ENCODE measurements around the gene RAD51B. TPM values are rescaled to one million over a fixed set of nuclear protein-coding genes. Genes with fewer than 3 reads are reported as not detected.

RAD51B gene
- total and polyA plus RNA-seq, 2 of the 13 experiments (the other 11 are each of a cell fraction or from before 2014, with no cell fraction given): 7.0 to 9.5 TPM

- no peak overlapping the region; the same call in 1 of the 2 replicates for H3K9ac ChIP-seq (ENCODE audit: insufficient read depth, low read depth, low read length)
- no peaks in the 10 kb centered on the region for H4K20me1 ChIP-seq (ENCODE audit: insufficient read depth, low read length)
- DNase-seq (ENCODE audit: low spot score): peak; percentile 26
- no peaks in the 10 kb centered on the region for H3K9me3 ChIP-seq (ENCODE audit: low read length)
- no peak overlapping the region for H2AFZ ChIP-seq (ENCODE audit: low read length)
- intact Hi-C loops (cut with micrococcal nuclease; ENCODE audit: unreplicated experiment): loop anchor here (10.0 kb wide), 1 partner anchor 411 kb away; no protein-coding TSS in a partner anchor
- no peaks in the 10 kb centered on the region for H3K79me2 ChIP-seq (ENCODE audit: insufficient read depth, low read length)
- 40% methylated on average over 1 of the region's 1 CpG for WGBS (ENCODE audit: low lambda C conversion rate)
- H3K4me1 ChIP-seq (ENCODE audit: insufficient read depth, low read length): peaks cover 60% of the 10 kb centered on the region
- ATAC-seq: peak; percentile 72
- no peak overlapping the region for H3K27ac ChIP-seq (ENCODE audit: extremely low read length, insufficient read depth, low read length)
- peak overlapping the region; percentile 67 for H3K4me2 ChIP-seq (ENCODE audit: low read depth, low read length)
- peak overlapping the region in 2 of 3 experiments; percentile 10 to 53; a peak in 1 of 6 replicates for H3K4me3 ChIP-seq (replicated peaks in 1 of 3; ENCODE audit: insufficient read depth in 1 of 3, low read depth in 2 of 3, low read length in 3 of 3)
- CTCF ChIA-PET (ENCODE audit: low intra/inter-chr PET ratio, low total read pairs): no interaction called here
- no peaks in the 10 kb centered on the region for H3K27me3 ChIP-seq (ENCODE audit: control insufficient read depth in 1 of 2, insufficient read depth in 2 of 2, low read length in 2 of 2)
- no peaks in the 10 kb centered on the region for H3K36me3 ChIP-seq (replicated peaks in 1 of 2; ENCODE audit: control insufficient read depth in 1 of 2, insufficient read depth in 2 of 2, low read length in 2 of 2)
- BruUV-seq (replicated peaks): no TSS peak
- FAIRE-seq: peak; percentile 52
- in situ Hi-C loops (cut with HindIII; ENCODE audit: extremely low pct_ligation_motif_present, low pct_unique_long_range_greater_than_20kb): loop anchor here (25.0 kb wide), 1 partner anchor 719 kb away; no protein-coding TSS in a partner anchor
- POLR2A ChIA-PET: interaction anchor here (1.0 to 1.7 kb wide), 2 partner anchors 17 to 137 kb away, joined by 3 to 4 read pairs; partner anchors contain the start of gene ZFP36L1
- TF ChIP-seq ZNF687 (CRISPR knock-in tag; IDR thresholded peaks at IDR 0.05) (peak; percentile 42; the same call in 1 of the 2 replicates), ZSCAN21 (CRISPR knock-in tag; IDR thresholded peaks at IDR 0.05; ENCODE audit: borderline replicate concordance) (no peak), ZNF556 (CRISPR knock-in tag; IDR thresholded peaks at IDR 0.05; ENCODE audit: borderline replicate concordance) (0 out of 2 replicates have a peak, but pooled peaks have one; percentile 35), SMC3 (IDR thresholded peaks at IDR 0.05; ENCODE audit: low read length) (peak; percentile 53; the same call in 1 of the 2 replicates), CEBPB (IDR thresholded peaks at IDR 0.05; ENCODE audit: borderline replicate concordance, low read depth, low read length) (no peak), PBX3 (CRISPR knock-in tag; IDR thresholded peaks at IDR 0.05; ENCODE audit: borderline replicate concordance) (no peak), ZNF609 (CRISPR knock-in tag; IDR thresholded peaks at IDR 0.05; ENCODE audit: borderline replicate concordance) (no peak), BCLAF1 (IDR thresholded peaks at IDR 0.05) (no peak), TMF1 (CRISPR knock-in tag; IDR thresholded peaks at IDR 0.05; ENCODE audit: low read depth) (no peak)
Measured at GRCh38 chr14:68655911-68656316, 836.3 kb downstream of the RAD51B start.

Data from HepG2 (cell line).